A673 (cell line): ENCODE results near the gene NPTX2. TPM values are rescaled to one million over a fixed set of nuclear protein-coding genes. Genes with fewer than 3 reads are reported as not detected.

ENCODE experiments used
- BruUV-seq: library from RNA; stranded (reverse); fragments of 400-500 nt; replicated peaks from 2 replicates; lab custom pipeline; 2021; lab: Mats Ljungman, UMichigan
- CTCF ChIA-PET: fragments of 300-600 bp; sonication (Branson Sonifier 250); formaldehyde crosslinking; loops from one replicate; lab custom pipeline; 2022; ENCODE audit warnings: antibody characterized with exemption; lab: Charles Lee
- POLR2A ChIA-PET: fragments of 300-600 bp; sonication (Branson Sonifier 250); formaldehyde crosslinking; loops from one replicate; lab custom pipeline; 2022; ENCODE audit warnings: antibody characterized with exemption; ENCODE audit not compliant: low non-redundant PET; lab: Charles Lee
- DNase-seq: peaks from one replicate; pipeline ENCODE4 v3.0.0-alpha.2; 2015; ENCODE audit warnings: low spot score
- H3K27ac ChIP-seq: fragments of 200-600 bp; sonication (generic); 2 replicates; pipeline ENCODE4 v1.5.1; 2016; ENCODE audit warnings: mixed run types, low read depth, mild to moderate bottlenecking, mixed read lengths, antibody characterized with exemption, low read length; ENCODE audit not compliant: poor library complexity, severe bottlenecking
- H3K27me3 ChIP-seq: fragments of 200-600 bp; sonication (generic); replicated peaks from 2 replicates; pipeline ENCODE4 v1.6.1; 2017; ENCODE audit warnings: mixed run types, low read depth, mild to moderate bottlenecking, mixed read lengths, antibody characterized with exemption, low read length; ENCODE audit not compliant: insufficient read depth, poor library complexity
- H3K36me3 ChIP-seq: fragments of 200-600 bp; sonication (generic); 2 replicates; pipeline ENCODE4 v1.6.1; 2016; ENCODE audit warnings: mixed run types, mild to moderate bottlenecking, mixed read lengths, antibody characterized with exemption, low read length; ENCODE audit not compliant: insufficient read depth, poor library complexity, severe bottlenecking
- H3K4me1 ChIP-seq: fragments of 200-600 bp; sonication (generic); 2 replicates; pipeline ENCODE4 v1.6.1; 2017; ENCODE audit warnings: mixed run types, mild to moderate bottlenecking, mixed read lengths, antibody characterized with exemption, low read length; ENCODE audit not compliant: insufficient read depth, poor library complexity, severe bottlenecking
- H3K4me3 ChIP-seq: fragments of 200-600 bp; sonication (generic); 2 replicates; pipeline ENCODE4 v1.5.1; 2016; ENCODE audit warnings: low read depth, mixed run types, mild to moderate bottlenecking, mixed read lengths, low read length; ENCODE audit not compliant: poor library complexity, severe bottlenecking
- H3K9me3 ChIP-seq: fragments of 200-600 bp; sonication (generic); 2 replicates; pipeline ENCODE4 v1.6.1; 2016; ENCODE audit warnings: mixed run types, low read depth, mild to moderate bottlenecking, mixed read lengths, antibody characterized with exemption, low read length; ENCODE audit not compliant: poor library complexity, severe bottlenecking
- CTCF ChIP-seq: fragments of 300-800, 200-600 bp; sonication (generic); conservative IDR thresholded peaks from 2 replicates; pipeline ENCODE4 v1.5.1; 2017; ENCODE audit warnings: low read depth, mild to moderate bottlenecking, antibody characterized with exemption, low read length, moderate library complexity, mixed read lengths
- EZH2 ChIP-seq: fragments of 200-600 bp; sonication (generic); IDR thresholded peaks from 2 replicates; pipeline ENCODE4 v1.6.1; 2017; ENCODE audit warnings: borderline replicate concordance, low read depth, mild to moderate bottlenecking, mixed read lengths, antibody characterized with exemption, low read length; ENCODE audit not compliant: poor library complexity, severe bottlenecking
- intact Hi-C: fragments of 100-400 bp; cut with micrococcal nuclease; formaldehyde crosslinking; loops from one replicate; pipeline ENCODE4 v1.10.0; 2022; ENCODE audit not compliant: unreplicated experiment
- total RNA-seq: library from RNA; stranded (reverse); gene quantifications from 2 replicates; pipeline ENCODE4 v1.2.3, GENCODE V29; 2021

Gene NPTX2
- total RNA-seq, 1 experiment from 2014 or later = 2.2 TPM

DNA sequence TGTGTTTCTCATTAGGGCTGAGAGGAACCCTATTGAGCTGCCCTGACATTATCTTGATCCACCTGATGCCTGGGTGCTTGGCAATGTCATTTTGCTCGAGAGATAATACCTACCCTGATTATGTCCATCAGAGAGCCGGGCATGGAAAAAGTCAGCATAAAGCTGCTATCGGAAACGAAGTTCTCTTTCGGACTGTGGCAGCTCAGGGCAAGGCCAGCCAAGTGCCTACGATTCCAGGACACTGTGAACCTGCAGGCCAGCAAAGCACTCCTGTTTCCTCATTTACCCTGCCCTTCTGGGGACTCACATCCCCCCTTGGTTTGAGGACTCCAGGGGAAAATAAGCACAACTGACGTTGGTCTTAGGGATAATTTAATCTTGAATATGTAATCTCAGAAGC is 25.2 kb upstream of the NPTX2 start:
- POLR2A ChIA-PET = no interaction called here
- Histone ChIP-seq H3K4me3 (no peak overlapping the region), H3K36me3 (no peaks in the 10 kb centered on the region), H3K27ac (no peak overlapping the region), H3K4me1 (no peaks in the 10 kb centered on the region), H3K27me3 (peaks cover 12% of the 10 kb centered on the region), H3K9me3 (no peaks in the 10 kb centered on the region)
- TF ChIP-seq EZH2 = no peak
- TF ChIP-seq CTCF = no peak
- BruUV-seq = no TSS peak
- CTCF ChIA-PET = no interaction called here
- no peak for DNase-seq
- intact Hi-C loops = no loop called here

DNA sequence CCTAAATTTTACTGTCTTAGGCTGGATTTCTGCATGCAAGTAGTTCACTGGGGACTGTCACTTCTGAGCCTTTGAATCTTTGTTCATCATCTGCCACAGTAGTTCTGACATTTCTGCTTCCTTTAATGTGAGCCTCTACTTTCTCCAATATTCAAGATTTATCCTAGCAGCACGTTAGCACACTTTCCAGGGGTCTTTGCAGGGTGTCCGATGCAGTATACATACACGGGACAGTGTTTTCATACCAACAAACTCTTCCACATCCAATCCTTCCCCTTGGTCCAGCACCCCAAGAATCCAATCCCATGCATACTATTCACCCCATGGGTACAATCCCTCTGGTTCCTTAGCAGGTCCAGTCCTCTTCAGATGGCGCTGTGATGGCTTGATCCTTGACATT is 22.7 kb upstream of the NPTX2 start:
- no peaks in the 10 kb centered on the region for H3K36me3 ChIP-seq
- CTCF ChIA-PET = no interaction called here
- H3K9me3 ChIP-seq = no peaks in the 10 kb centered on the region
- DNase-seq = no peak
- H3K4me3 ChIP-seq = no peak overlapping the region
- peaks cover 12% of the 10 kb centered on the region for H3K27me3 ChIP-seq
- no peak overlapping the region for H3K27ac ChIP-seq
- intact Hi-C loops = no loop called here
- no peaks in the 10 kb centered on the region for H3K4me1 ChIP-seq
- POLR2A ChIA-PET = no interaction called here
- TF ChIP-seq CTCF = no peak
- no TSS peak for BruUV-seq

- CTCF ChIA-PET = no interaction called here
Observed at GRCh38 chr7:98594787-98595186, 22.3 kb upstream of the NPTX2 start.

More at GRCh38 chr7:98594787-98595186, 22.3 kb upstream of the NPTX2 start:
- intact Hi-C loops = no loop called here
- Histone ChIP-seq H3K4me3 (no peak overlapping the region), H3K4me1 (no peaks in the 10 kb centered on the region), H3K27ac (no peak overlapping the region), H3K27me3 (peaks cover 12% of the 10 kb centered on the region), H3K36me3 (no peaks in the 10 kb centered on the region), H3K9me3 (no peaks in the 10 kb centered on the region)
- TF ChIP-seq EZH2 = no peak
- TF ChIP-seq CTCF = no peak
- BruUV-seq = no TSS peak
- POLR2A ChIA-PET = no interaction called here
- no peak for DNase-seq
